Nucleus accumbens (tissue), 56 donors: ENCODE data around the gene DRAM2.
"Not testable (repeated sequence)": the region's sequence is repeated elsewhere in the genome, so short reads cannot be mapped to it uniquely, and the experiment has no call there.

Source experiments
- DNase-seq, 56 donors: peaks; one replicate each; lab custom pipeline; 2025; lab: John Stamatoyannopoulos, UW

DRAM2 gene

DNA sequence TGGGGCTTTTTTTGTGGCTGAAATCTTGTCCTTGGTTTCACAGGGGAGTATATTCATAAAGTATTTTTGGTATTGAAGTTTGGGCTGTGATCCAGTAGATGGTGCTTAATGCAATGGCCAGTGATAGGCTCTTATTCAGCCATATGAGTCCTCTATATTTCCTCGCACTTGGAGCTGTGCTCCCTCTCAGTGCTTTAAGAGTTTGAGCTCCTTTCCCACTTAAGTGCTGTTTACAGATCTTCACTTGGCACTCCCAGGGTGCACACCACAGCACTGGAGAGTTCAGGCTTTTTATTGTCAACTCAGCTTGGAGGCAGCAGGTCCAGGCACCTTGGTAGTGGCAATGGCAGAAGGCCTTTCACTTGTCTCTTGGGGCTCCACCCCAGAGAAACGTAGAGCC lies 54.9 kb downstream of the DRAM2 start:
- DNase-seq = no peak

GRCh38 chr1:111082421-111083203 lies 57.3 kb downstream of the DRAM2 start:
- DNase-seq = no peak

DNA sequence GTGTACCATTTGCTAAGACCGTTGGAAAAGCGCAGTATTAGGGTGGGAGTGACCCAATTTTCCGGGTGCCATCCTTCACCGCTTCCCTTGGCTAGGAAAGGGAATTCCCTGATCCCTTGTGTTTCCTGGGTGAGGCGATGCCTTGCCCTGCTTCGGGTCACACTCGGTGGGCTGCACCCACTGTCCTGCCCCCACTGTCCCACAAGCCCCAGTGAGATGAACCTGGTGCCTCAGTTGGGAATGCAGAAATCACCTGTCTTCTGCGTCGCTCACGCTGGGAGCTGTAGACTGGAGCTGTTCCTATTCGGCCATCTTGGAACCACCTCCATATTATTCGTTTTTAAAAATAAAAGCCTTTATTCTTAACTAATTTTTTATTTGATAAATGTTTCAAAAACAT lies 60.6 kb downstream of the DRAM2 start:
- DNase-seq = not testable (repeated sequence)

- not testable (repeated sequence) for DNase-seq
Measured at GRCh38 chr1:111077312-111077711, 62.6 kb downstream of the DRAM2 start.
